Gastroesophageal sphincter (tissue), 2 donors: ENCODE results near the gene TMIGD1.

Experiments used
- POLR2A ChIP-seq, 2 donors: fragments of 450-650 bp; IDR thresholded peaks; one replicate each; pipeline ENCODE4 v1.6.1; 2017; ENCODE audit warnings: antibody characterized with exemption in 2 of 2, mild to moderate bottlenecking in 2 of 2, moderate library complexity in 1 of 2
- POLR2AphosphoS5 ChIP-seq: sonication (generic); formaldehyde crosslinking; IDR thresholded peaks from one replicate; pipeline ENCODE4 v1.6.1; 2017; ENCODE audit warnings: antibody characterized with exemption

GRCh38 chr17:30377574-30378240, 43.9 kb upstream of the TMIGD1 start:
- TF ChIP-seq POLR2A (IDR thresholded peaks at IDR 0.05) (no peak), POLR2AphosphoS5 (no peak)
